ENCODE measurements around the gene CXCL3.

DNA sequence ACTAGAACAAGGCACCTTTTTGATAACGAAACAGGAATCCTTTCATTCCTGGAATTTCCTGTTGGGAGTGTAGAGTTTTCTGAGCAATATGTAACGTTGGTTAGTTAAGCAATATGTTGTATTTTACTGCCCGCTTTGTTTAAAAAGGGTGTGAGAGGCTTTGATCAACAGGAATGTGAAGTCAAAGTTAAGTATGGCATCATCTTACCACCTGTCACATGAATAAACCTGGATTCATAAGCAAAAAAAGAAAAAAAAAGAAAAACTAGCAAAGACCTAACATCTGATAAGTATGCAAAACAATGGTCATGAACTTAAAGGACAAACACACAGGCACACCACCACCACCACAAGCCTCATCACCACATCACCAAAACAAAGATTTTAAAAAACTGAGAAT is 33.0 kb downstream of the CXCL3 start:
- TF ChIP-seq, protein P1, sequence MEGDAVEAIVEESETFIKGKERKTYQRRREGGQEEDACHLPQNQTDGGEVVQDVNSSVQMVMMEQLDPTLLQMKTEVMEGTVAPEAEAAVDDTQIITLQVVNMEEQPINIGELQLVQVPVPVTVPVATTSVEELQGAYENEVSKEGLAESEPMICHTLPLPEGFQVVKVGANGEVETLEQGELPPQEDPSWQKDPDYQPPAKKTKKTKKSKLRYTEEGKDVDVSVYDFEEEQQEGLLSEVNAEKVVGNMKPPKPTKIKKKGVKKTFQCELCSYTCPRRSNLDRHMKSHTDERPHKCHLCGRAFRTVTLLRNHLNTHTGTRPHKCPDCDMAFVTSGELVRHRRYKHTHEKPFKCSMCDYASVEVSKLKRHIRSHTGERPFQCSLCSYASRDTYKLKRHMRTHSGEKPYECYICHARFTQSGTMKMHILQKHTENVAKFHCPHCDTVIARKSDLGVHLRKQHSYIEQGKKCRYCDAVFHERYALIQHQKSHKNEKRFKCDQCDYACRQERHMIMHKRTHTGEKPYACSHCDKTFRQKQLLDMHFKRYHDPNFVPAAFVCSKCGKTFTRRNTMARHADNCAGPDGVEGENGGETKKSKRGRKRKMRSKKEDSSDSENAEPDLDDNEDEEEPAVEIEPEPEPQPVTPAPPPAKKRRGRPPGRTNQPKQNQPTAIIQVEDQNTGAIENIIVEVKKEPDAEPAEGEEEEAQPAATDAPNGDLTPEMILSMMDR (IDR thresholded peaks at IDR 0.05) = no peak
- no peak for TF ChIP-seq POLR2A (IDR thresholded peaks at IDR 0.05)
